GM23248 (cell line): ENCODE data around the gene MAML2. TPM values are rescaled to one million over a fixed set of nuclear protein-coding genes. Genes with fewer than 3 reads are reported as not detected.
A peak's percentile ranks its signal among the peaks of the same experiment; 100 is the strongest.

Experiments used
- DNase-seq: peaks from one replicate; pipeline ENCODE4 v3.0.0-alpha.2; 2015
- H2AFZ ChIP-seq: fragments of 200-600 bp; sonication (generic); 2 replicates; pipeline ENCODE4 v1.6.1; 2016; ENCODE audit warnings: antibody characterized with exemption
- H3F3A ChIP-seq: fragments of 200-600 bp; sonication (generic); 2 replicates; pipeline ENCODE4 v1.6.1; 2016; ENCODE audit warnings: mild to moderate bottlenecking, antibody characterized with exemption, mixed run types; ENCODE audit not compliant: insufficient read depth
- H3K27ac ChIP-seq: fragments of 200-600 bp; sonication (generic); 2 replicates; pipeline ENCODE4 v1.5.1; 2016; ENCODE audit warnings: mild to moderate bottlenecking
- H3K27me3 ChIP-seq: fragments of 200-600 bp; sonication (generic); replicated peaks from 2 replicates; pipeline ENCODE4 v1.6.1; 2016; ENCODE audit warnings: mild to moderate bottlenecking; ENCODE audit not compliant: insufficient read depth
- H3K36me3 ChIP-seq: fragments of 200-600 bp; sonication (generic); 2 replicates; pipeline ENCODE4 v1.6.1; 2016; ENCODE audit warnings: low read depth, mild to moderate bottlenecking
- H3K4me1 ChIP-seq: fragments of 200-600 bp; sonication (generic); 2 replicates; pipeline ENCODE4 v1.6.1; 2016; ENCODE audit warnings: mild to moderate bottlenecking; ENCODE audit not compliant: insufficient read depth
- H3K4me2 ChIP-seq: fragments of 200-600 bp; sonication (generic); one replicate; pipeline ENCODE4 v1.6.1; 2016; ENCODE audit warnings: mild to moderate bottlenecking; ENCODE audit not compliant: unreplicated experiment
- H3K4me3 ChIP-seq: fragments of 200-600 bp; sonication (generic); 2 replicates; pipeline ENCODE4 v1.5.1; 2016; ENCODE audit warnings: mild to moderate bottlenecking
- H3K79me2 ChIP-seq: fragments of 200-600 bp; sonication (generic); 2 replicates; pipeline ENCODE4 v1.6.1; 2016; ENCODE audit warnings: mild to moderate bottlenecking; ENCODE audit not compliant: insufficient read depth
- H3K9ac ChIP-seq: fragments of 200-600 bp; sonication (generic); 2 replicates; pipeline ENCODE4 v1.6.1; 2016; ENCODE audit warnings: mild to moderate bottlenecking
- H3K9me2 ChIP-seq: fragments of 200-600 bp; sonication (generic); 2 replicates; pipeline ENCODE4 v1.6.1; 2016; ENCODE audit warnings: mixed run types, mild to moderate bottlenecking, moderate library complexity; ENCODE audit not compliant: insufficient read depth
- H3K9me3 ChIP-seq: fragments of 200-600 bp; sonication (generic); one replicate; pipeline ENCODE4 v1.6.1; 2017; ENCODE audit warnings: low read depth
- H4K20me1 ChIP-seq: fragments of 200-600 bp; sonication (generic); 2 replicates; pipeline ENCODE4 v1.6.0; 2016; ENCODE audit not compliant: insufficient read depth
- EZH2 ChIP-seq: fragments of 200-600 bp; sonication (generic); IDR thresholded peaks from 2 replicates; pipeline ENCODE4 v1.6.1; 2018; ENCODE audit warnings: antibody characterized with exemption, mild to moderate bottlenecking; ENCODE audit not compliant: insufficient read depth, poor library complexity, severe bottlenecking
- EZH2phosphoT487 ChIP-seq: fragments of 200-600 bp; sonication (generic); IDR thresholded peaks from 2 replicates; pipeline ENCODE4 v1.6.1; 2018; ENCODE audit warnings: antibody characterized with exemption, moderate library complexity, mild to moderate bottlenecking, low read depth; ENCODE audit not compliant: insufficient read depth
- WGBS, 2 experiments: methylation state at CpG; one replicate each; pipeline ENCODE4 v1.1.6; 2015 to 2017; ENCODE audit warnings: low lambda C conversion rate in 2 of 2, low coverage in 1 of 2; ENCODE audit errors: missing lambda C conversion rate in 2 of 2; 5-methylcytosine and 5-hydroxymethylcytosine counted together
- in situ Hi-C: fragments of 300-500 bp; cut with MboI; formaldehyde crosslinking; loops from 2 replicates; pipeline ENCODE4 v1.15.0; 2020
- polyA plus RNA-seq: library from polyadenylated mRNA; unstranded; fragments of >200 nt; fragmentation: Nextera tagmentation; extraction: Ambion mirVana; gene quantifications from 2 replicates; pipeline ENCODE4 v1.2.1, GENCODE V29; 2016
- total RNA-seq: library from RNA; depleted of rRNA; stranded (reverse); fragments of >200 nt; shearing (Covaris generic); gene quantifications from 2 replicates; pipeline ENCODE4 v1.2.3, GENCODE V29; 2014

Gene MAML2
- total and polyA plus RNA-seq, 2 experiments from 2014 or later: 7.4 to 23.7 TPM

- Histone ChIP-seq H3K27me3 (no peaks in the 10 kb centered on the region), H3K4me2 (no peak overlapping the region), H3K9me2 (no peaks in the 10 kb centered on the region), H3K4me3 (no peak overlapping the region), H3K27ac (peak overlapping the region; percentile 7; the same call in 1 of the 2 replicates), H3K79me2 (peaks cover 76% of the 10 kb centered on the region), H3K9ac (no peak overlapping the region), H4K20me1 (no peaks in the 10 kb centered on the region), H3F3A (peaks cover 51% of the 10 kb centered on the region), H3K36me3 (no peaks in the 10 kb centered on the region), H2AFZ (no peak overlapping the region), H3K4me1 (peaks cover 78% of the 10 kb centered on the region), H3K9me3 (no peaks in the 10 kb centered on the region)
- TF ChIP-seq EZH2 (no peak), EZH2phosphoT487 (no peak)
- 100% methylated on average over 1 of the region's 1 CpG for WGBS, 2 experiments
- in situ Hi-C loops: loop anchor here (10.0 kb wide), 1 partner anchor 294 kb away; the partner anchor contains the start of gene MAML2
- DNase-seq: peak; percentile 58
Observed at GRCh38 chr11:96050435-96051182, 292.4 kb downstream of the MAML2 start.

- H3K4me3 ChIP-seq: no peak overlapping the region
- peaks cover 74% of the 10 kb centered on the region for H3K79me2 ChIP-seq
- no peak overlapping the region for H2AFZ ChIP-seq
- peak; percentile 90 for DNase-seq
- H3K27me3 ChIP-seq: no peaks in the 10 kb centered on the region
- TF ChIP-seq EZH2: no peak
- TF ChIP-seq EZH2phosphoT487: no peak
- in situ Hi-C loops: no loop called here
- no peaks in the 10 kb centered on the region for H3K36me3 ChIP-seq
- peak overlapping the region; percentile 7 for H3K27ac ChIP-seq
- no peak overlapping the region for H3K9ac ChIP-seq
- H3F3A ChIP-seq: peaks cover 50% of the 10 kb centered on the region
- H3K4me2 ChIP-seq: peak overlapping the region; percentile 29
- H4K20me1 ChIP-seq: no peaks in the 10 kb centered on the region
- peaks cover 72% of the 10 kb centered on the region for H3K4me1 ChIP-seq
- no peaks in the 10 kb centered on the region for H3K9me2 ChIP-seq
- no peaks in the 10 kb centered on the region for H3K9me3 ChIP-seq
- 4 to 6% methylated on average over 2 of the region's 2 CpGs for WGBS, 2 experiments
Observed at GRCh38 chr11:96049426-96049825, 293.6 kb downstream of the MAML2 start.

GRCh38 chr11:96045622-96046456 lies 297.2 kb downstream of the MAML2 start:
- TF ChIP-seq EZH2: no peak
- TF ChIP-seq EZH2phosphoT487: no peak
- Histone ChIP-seq H3K9ac (peak overlapping the region; percentile 68), H3K9me3 (no peaks in the 10 kb centered on the region), H3F3A (peaks cover 23% of the 10 kb centered on the region), H3K27me3 (no peaks in the 10 kb centered on the region), H3K4me3 (peak overlapping the region; percentile 55), H3K36me3 (no peaks in the 10 kb centered on the region), H4K20me1 (no peaks in the 10 kb centered on the region), H3K4me2 (peak overlapping the region; percentile 80), H2AFZ (peak overlapping the region; percentile 45), H3K79me2 (peaks cover 78% of the 10 kb centered on the region), H3K27ac (peak overlapping the region; percentile 81), H3K4me1 (peaks cover 42% of the 10 kb centered on the region), H3K9me2 (no peaks in the 10 kb centered on the region)
- DNase-seq: peak; percentile 87
- in situ Hi-C loops: no loop called here
- WGBS, 2 experiments: 5 to 9% methylated on average over 10 to 11 of the region's 11 CpGs

- Histone ChIP-seq H3K79me2 (peaks cover 72% of the 10 kb centered on the region), H4K20me1 (no peaks in the 10 kb centered on the region), H3K9me2 (no peaks in the 10 kb centered on the region), H3K9me3 (no peaks in the 10 kb centered on the region), H3F3A (peaks cover 23% of the 10 kb centered on the region), H3K27ac (0 out of 2 replicates have a peak overlapping the region, but pooled peaks have one; percentile 81), H3K27me3 (no peaks in the 10 kb centered on the region), H3K4me2 (no peak overlapping the region), H3K4me1 (peaks cover 36% of the 10 kb centered on the region), H3K36me3 (no peaks in the 10 kb centered on the region), H2AFZ (no peak overlapping the region), H3K9ac (no peak overlapping the region), H3K4me3 (no peak overlapping the region)
- DNase-seq: no peak
- TF ChIP-seq EZH2phosphoT487 (no peak), EZH2 (no peak)
- WGBS, 2 experiments: 95 to 98% methylated on average over 2 of the region's 2 CpGs
- in situ Hi-C loops: no loop called here
Observed at GRCh38 chr11:96044747-96045146, 298.2 kb downstream of the MAML2 start.
